ENCODE data around the gene MALL.

DNA sequence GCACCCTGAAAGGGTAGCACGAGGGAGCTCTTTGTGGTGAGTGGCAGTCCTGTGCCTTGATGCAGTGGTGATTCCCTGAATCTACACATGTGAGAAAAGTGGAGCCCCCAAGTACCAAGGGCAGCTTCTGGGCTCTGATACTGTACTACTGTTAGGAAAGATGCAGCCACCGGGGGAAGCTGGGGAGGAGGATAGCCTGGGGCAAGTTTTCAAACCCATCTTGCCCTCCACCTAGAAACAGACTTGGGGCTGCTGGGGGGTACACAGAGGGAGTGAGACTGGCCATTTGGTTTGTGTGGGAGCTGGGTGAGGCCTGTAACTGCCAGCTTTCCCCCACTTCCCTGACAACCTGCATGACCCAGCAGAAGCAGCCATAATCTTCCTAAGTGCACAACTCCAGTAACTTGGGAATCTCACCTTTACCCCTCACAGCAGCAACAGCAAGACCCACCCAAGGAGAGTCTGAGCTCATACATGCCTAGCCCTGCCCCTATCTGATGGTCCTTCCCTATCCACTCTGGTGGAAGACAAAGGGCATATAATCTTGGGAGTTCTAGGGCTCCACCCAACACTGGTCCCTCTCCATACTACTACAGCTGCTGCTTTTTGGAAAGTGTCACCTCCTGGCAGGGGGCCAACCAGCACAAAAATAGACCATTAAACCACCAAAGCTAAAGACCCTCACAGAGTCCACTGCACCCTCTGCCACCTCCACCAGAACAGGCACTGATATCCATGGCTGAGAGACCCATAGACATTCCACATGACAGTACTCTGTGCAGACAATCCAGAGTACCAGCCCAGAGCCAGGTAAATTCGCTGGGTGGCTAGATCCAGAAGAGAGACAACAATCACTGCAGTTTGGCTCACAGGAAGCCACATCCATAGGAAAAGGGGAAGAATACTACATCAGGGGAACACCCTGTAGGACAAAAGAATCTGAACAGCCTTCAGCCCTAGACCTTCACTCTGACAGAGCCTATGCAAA is 8.2 kb downstream of the MALL start:
- TF ChIP-seq, protein P1, sequence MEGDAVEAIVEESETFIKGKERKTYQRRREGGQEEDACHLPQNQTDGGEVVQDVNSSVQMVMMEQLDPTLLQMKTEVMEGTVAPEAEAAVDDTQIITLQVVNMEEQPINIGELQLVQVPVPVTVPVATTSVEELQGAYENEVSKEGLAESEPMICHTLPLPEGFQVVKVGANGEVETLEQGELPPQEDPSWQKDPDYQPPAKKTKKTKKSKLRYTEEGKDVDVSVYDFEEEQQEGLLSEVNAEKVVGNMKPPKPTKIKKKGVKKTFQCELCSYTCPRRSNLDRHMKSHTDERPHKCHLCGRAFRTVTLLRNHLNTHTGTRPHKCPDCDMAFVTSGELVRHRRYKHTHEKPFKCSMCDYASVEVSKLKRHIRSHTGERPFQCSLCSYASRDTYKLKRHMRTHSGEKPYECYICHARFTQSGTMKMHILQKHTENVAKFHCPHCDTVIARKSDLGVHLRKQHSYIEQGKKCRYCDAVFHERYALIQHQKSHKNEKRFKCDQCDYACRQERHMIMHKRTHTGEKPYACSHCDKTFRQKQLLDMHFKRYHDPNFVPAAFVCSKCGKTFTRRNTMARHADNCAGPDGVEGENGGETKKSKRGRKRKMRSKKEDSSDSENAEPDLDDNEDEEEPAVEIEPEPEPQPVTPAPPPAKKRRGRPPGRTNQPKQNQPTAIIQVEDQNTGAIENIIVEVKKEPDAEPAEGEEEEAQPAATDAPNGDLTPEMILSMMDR (IDR thresholded peaks at IDR 0.05; ENCODE audit: insufficient read depth, low read length, poor library complexity, severe bottlenecking): no peak
- no peak for TF ChIP-seq EZH2phosphoT487 (conservative IDR thresholded peaks at IDR 0.05; ENCODE audit: low read length)

Measured in SU-DHL-6 (cell line).